SK-N-MC (cell line): ENCODE data around the gene PLA2G4F.
"Not testable (repeated sequence)": the region's sequence is repeated elsewhere in the genome, so short reads cannot be mapped to it uniquely, and the experiment has no call there.

Source experiments
- EZH2 ChIP-seq: fragments of 200-600 bp; sonication (generic); IDR thresholded peaks from one replicate; pipeline ENCODE4 v1.6.1; 2017; ENCODE audit warnings: antibody characterized with exemption
- POLR2AphosphoS5 ChIP-seq: IDR thresholded peaks from 2 replicates; pipeline ENCODE4 v1.6.1; 2012; ENCODE audit warnings: mild to moderate bottlenecking, low read depth, low read length, borderline replicate concordance

DNA sequence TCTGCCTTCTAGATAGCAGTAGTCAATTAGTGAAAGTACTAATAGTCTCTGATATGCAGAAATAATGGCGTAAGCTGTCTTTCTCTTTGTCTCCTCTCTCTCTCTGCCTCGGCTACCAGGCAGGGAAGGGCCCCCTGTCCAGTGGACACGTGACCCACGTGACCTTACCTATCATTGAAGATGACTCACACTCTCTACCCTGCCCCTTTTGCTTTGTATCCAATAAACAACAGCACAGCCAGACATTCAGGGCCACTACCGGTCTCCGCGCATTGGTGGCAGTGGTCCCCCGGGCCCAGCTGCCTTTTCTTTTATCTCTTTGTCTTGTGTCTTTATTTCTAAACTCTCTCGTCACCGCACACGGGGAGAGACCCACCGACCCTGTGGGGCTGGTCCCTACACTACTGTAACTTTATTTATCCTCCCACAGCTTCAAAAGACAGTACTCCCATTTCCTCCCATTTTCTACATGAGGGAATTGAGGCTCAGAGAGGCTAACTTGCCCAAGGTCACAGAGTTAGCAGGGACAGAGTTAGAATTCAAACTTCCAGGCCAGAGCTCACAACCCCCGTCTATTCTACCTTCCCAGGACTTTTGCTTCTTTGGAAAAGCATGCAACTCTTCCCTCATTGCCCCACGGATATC lies 64.6 kb downstream of the PLA2G4F start:
- TF ChIP-seq EZH2, POLR2AphosphoS5: not testable (repeated sequence)
